Stimulated activated CD8-positive, alpha-beta memory T cell treated with anti-CD3 and anti-CD28 coated beads, Interleukin-12 subunit alpha, Interleukin-12 subunit beta, amount 100 ng/mL, for 1 hour (primary cell): ENCODE data around the gene MYL7.
A peak's percentile ranks its signal among the peaks of the same experiment; 100 is the strongest.

Experiments
- DNase-seq: peaks from one replicate; pipeline ENCODE4 v3.0.0-alpha.2; 2020; ENCODE audit warnings: low read depth

Gene MYL7

GRCh38 chr7:44150466-44150832 is 9.3 kb upstream of the MYL7 start:
- no peak for DNase-seq

DNA sequence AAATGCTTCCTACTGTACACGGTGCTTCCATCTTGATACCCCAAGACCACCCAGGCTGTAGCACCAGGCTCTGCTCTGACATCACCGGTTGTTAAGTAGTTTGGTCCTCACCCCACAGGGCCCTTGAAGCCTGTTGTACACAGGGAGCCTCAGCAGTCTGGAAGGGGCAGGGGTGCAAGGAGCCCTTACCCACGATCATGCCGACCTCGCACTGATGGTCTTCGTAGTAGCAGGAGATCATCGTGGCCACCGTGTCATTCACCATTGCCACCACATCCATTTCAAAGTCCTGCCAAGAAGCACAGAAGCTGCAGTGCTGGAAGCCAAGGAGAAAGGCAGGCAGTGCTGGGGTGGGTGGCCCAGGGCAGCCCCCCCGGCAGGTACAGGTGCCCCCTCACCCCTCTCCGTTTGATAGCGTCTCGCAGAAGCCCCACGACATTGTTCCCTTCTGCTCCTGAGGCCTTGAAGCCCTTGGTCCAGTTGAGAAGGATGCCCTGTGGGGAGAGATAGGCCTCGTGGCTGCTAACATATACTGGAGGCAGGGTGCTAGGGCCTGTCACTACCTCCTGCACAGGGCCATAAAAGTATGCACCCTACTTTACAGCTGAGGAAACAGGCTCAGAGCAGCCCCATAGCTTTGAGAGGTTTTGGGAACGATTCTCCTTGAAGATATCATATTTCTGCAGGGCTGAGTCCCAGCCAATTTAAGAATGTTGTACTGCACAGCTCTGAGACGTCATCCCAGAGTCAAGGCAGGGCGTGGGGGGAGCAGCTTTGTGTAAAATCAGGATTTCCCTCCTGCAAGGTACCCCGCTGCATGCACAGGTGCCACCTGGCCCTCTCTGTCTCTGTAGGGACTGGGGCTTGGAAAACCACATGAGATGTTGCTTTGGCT is 8.7 kb upstream of the MYL7 start:
- DNase-seq: no peak

DNA sequence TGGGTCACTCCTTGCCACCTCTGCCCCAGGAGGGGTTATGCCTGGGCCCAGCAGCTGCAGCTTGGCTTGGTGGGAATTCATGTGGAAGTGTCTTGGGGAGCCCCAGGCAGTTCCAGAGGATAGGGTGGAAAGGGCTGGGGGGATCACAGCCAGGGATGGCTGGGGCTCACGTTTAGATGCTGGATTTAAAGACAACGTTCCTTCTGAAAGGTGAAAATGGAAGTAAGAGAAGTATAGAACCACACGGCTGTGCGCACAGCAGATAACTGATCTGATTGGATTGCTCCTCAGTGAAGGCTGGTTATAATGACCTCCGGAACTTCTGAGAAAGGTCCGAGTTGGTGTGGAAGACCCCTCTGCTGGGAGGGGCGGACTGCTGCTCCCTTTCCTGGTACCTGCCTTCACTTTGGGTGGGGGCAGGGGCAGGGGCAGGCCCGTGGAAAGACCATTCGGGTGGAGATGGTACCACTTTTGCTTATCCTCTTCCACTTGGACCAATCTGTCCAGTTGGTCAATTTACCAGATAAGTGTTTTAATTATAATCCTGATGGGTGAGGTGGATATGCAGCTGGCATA is 7.9 kb upstream of the MYL7 start:
- no peak for DNase-seq

- no peak for DNase-seq
Observed at GRCh38 chr7:44148166-44148565, 7.0 kb upstream of the MYL7 start.

DNA sequence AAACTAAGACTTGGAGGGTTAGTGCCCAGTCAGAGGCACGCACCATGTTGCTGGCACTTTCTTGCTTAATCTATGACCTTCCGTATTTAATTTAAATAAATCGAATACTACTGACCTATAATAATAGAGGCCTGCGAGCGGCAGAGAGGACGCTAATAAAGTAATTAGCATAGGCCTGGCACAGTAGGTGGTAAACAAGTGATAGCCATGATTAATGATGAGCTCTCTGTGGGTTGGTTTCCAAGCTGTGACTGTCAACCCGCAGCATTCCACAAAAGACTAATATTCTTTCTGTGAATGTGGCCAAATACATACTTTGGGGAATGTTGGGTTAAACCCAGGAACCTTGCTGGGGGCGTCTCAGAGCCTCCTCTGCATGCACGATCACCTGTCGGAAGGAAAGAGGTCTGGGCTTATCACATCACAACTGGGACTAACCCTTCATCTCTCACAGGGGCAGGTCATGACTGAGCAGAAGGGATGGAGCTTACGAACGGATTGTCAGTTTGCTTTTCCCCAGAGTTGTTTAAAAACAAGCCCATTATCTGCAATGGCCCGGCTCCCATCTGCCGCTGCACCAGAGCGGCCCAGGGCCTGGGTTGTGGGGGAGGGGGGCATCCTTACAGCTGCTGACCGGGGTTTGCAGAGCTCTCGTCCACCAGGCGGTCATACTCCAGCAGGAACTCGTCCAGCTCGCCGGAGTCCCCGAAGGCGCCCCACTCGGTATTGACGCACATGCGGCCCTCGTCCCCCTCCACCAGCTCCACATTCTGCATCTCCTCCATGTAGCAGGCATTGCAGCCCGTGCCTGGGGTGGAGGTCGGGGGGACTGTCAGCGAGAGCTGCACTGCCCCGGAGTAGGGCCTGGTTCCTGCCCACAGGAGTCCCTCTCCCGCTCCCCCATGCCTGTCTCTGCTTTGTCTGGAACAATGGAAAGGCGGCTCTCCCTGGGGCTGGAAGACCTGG is 6.2 kb upstream of the MYL7 start:
- no peak for DNase-seq

DNA sequence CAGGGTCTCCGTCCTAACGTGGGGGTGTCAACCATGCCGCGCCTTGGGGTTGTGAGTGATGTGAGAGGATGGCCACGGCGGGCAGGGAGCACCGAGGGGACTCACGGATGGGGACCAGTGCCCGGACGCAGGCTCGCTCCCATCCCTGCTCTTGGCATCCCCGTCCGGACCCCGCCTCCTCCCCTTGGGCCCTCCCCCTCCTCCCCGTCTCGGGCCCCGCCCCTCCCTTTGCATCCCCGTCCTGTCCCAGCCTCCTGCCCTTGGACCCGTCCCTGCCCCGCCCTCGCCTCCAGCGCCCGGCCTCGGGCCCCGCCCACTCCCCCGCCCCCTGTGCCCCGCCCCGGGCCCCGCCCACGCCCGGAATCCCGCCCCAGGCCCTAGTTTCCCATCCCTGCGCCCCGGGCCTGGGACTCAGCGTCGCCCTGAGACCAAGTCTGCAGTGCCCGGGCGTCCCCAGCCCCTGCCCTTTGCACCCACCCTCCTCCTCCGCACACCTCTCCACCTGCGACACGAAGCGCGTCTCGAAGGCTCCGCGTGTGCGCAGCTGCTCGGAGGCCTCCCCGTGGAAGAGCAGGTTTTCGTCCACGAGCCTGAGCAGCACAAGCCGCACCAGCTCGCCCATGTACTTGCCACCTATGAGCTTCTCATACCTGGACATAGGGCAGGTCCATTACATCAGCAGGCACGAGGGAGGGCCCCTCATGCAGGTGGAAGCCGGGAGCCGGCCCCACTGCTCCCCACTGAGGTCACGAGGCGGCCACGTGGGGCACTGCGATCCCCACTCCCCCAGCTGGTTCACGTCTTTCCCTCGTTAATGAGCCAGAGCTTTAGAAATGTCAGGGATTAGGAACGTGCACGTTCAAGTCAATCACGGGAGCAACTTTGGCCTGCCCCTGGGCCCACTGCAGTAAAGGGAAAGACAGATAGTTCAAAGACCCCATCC is 5.1 kb upstream of the MYL7 start:
- DNase-seq: peak; percentile 13

GRCh38 chr7:44145479-44145968 is 4.4 kb upstream of the MYL7 start:
- peak; percentile 27 for DNase-seq

GRCh38 chr7:44144968-44145478 is 3.9 kb upstream of the MYL7 start:
- DNase-seq: no peak

DNA sequence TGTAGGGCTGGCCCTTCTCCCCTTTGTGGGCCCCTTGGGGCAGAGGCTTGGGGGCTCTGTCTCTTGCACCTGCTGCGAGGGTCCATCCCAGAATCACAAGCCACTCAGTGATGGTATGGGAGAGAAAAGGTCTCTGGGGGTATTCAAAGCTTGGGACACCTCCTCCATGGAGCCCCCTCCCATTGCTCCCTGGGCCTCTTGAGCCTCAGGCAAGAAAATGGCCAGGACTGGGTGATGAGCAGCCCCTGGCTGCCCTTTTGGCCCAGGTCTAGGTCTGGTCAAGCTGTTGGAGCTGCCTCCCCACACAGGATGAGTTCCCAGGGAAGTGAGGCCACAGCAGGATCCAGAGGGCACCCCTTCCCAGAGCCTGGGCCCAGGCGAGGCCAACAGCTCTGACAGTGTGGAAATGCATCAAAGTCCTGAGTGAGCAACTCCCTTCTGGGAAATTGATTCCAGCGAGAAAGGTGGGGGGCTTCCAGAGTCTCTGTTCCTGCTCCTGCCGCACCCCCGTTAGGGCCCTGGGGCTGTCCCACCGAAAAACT is 3.4 kb upstream of the MYL7 start:
- no peak for DNase-seq

DNA sequence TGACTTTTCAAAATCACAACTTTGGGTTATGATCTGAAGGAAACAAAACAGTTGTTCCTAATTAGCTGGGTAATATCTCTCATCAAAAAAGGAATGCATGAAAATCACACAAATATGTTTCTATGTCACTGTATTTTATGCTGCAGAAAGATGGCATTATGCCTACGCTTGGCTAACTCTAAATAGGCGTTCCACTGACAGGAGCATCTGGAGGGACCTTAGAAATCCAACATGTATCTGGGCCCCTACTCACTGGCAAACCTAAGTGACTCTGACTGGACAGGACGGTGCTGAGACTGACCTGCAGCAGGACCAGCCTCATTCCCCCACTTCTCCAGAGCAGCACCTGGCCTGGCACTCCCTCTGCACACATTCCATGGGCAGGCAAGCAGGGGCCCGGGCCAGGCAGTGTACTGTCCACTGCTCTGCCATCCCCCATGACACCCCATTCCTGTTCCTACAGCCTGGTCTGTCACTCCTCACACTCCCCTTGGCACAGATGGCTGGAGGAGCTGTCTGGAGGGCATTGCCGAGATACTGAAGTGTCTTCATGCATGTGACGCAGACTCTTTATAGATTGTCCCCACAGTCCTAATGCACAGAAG is 2.6 kb upstream of the MYL7 start:
- DNase-seq: no peak

GRCh38 chr7:44142028-44142427 is 896 bp upstream of the MYL7 start:
- no peak for DNase-seq

DNA sequence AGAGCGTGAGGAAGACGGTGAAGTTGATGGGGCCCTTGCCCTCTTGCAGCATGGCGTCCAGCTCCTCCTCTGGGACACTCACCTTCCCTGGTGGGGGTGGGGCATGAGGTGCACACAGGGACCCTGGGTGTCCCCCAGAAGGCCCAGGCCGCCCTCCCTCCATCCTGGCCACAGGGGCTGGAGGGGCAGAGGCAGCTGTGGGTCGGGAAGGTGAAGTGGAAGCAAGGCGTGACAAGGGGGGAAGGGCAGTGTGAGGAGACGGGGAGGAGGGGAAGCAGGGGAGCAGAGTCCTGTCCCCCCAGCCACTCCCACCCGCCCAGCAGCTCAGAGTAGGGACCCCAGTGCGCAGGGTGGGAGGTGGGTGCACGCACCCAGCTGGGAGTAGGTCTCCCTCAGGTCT is 791 bp downstream of the MYL7 start:
- DNase-seq: no peak

DNA sequence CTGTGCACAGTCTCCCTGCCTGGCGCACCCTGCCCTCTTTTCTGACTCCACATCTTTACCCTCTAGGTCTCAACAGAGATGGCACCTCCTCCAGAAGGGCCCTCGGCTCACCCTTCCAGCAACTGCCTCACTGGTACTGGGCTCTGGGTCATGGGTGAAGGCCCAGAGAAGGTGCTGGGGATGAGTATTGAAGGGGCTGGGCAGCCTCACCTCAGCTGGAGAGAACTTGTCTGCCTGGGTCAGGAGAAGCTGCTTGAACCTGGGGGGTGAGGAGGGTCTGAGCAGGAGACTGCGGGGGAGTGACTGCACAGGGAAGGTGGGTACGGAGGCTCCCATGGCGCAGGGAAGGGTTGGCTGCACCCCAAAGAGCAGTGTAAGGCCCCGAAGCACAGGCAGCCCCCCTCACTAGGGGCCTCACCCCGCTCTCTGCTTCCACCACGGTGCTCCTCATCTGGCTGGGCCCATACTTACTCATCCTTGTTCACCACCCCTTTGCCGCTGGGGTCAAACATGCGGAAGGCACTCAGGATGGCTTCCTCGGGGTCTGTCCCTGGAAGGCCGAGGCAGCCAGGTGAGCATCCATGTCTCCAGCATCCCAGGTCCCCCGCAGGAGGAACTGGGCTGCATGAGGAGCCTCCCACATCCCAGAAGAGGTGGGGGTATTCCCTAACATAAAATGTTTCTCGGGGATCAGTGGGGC is 1.7 kb downstream of the MYL7 start:
- no peak for DNase-seq

- no peak for DNase-seq
Observed at GRCh38 chr7:44138698-44139097, 2.4 kb downstream of the MYL7 start.

GRCh38 chr7:44136731-44137130 is 4.4 kb downstream of the MYL7 start:
- DNase-seq: no peak

GRCh38 chr7:44134943-44135628 is 6.0 kb downstream of the MYL7 start:
- no peak for DNase-seq

DNA sequence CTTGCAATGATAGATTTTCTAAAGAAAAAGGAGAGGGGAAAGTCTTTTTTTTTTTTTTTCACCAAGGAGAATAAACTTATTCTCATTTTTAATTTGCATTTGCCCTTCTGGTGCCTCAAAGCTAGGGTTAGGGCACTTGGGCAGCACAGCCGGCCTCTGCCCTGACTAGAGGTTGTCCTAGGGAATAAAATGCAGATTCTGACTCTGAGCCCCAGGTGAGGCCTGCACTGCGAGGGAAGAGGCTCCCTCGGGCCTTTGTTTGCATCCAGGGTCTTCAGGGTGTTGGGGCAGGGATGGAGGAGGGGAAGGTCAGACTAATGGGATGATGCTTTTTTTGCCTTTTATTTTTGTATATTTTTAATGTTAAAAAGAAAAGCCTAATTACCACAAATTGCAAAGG is 7.8 kb downstream of the MYL7 start:
- no peak for DNase-seq

- no peak for DNase-seq
Observed at GRCh38 chr7:44132039-44132438, 9.1 kb downstream of the MYL7 start.
